Measurements from ENCODE around the gene HPSE2. TPM values are rescaled to one million over a fixed set of nuclear protein-coding genes. Genes with fewer than 3 reads are reported as not detected.

Gene HPSE2
- total RNA-seq, 2 donors from 2014 or later, result 2.4 to 4.7 TPM

DNA sequence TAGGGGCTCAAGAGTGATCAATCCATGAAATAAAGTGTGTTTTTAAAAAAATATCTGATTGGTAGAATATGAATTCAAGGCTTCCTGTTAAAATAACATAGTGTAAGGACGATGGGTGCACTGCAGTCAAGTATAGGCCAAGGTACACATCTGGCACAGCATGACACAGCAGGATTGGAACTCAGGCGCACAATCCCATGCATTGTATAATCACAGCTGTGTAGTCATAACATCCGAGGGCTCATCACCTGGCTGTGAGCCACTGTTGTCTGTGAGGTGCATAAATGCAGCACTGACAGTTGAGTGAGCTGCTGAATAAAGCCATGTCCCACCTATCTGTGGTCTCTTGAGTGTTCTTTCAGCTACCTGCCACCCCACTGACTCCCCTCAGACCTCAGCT is 646.6 kb downstream of the HPSE2 start:
- Histone ChIP-seq H3K4me3 (no peak overlapping the region), H3K36me3 (no peaks in the 10 kb centered on the region), H3K27ac (no peak overlapping the region), H3K4me1 (replicated peaks) (no peaks in the 10 kb centered on the region), H3K27me3 (replicated peaks; ENCODE audit: insufficient read depth) (no peaks in the 10 kb centered on the region), H3K9me3 (no peaks in the 10 kb centered on the region)
- WGBS, result 62% methylated on average over 3 of the region's 3 CpGs
- TF ChIP-seq, protein P1, sequence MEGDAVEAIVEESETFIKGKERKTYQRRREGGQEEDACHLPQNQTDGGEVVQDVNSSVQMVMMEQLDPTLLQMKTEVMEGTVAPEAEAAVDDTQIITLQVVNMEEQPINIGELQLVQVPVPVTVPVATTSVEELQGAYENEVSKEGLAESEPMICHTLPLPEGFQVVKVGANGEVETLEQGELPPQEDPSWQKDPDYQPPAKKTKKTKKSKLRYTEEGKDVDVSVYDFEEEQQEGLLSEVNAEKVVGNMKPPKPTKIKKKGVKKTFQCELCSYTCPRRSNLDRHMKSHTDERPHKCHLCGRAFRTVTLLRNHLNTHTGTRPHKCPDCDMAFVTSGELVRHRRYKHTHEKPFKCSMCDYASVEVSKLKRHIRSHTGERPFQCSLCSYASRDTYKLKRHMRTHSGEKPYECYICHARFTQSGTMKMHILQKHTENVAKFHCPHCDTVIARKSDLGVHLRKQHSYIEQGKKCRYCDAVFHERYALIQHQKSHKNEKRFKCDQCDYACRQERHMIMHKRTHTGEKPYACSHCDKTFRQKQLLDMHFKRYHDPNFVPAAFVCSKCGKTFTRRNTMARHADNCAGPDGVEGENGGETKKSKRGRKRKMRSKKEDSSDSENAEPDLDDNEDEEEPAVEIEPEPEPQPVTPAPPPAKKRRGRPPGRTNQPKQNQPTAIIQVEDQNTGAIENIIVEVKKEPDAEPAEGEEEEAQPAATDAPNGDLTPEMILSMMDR (IDR thresholded peaks at IDR 0.05), result no peak
- TF ChIP-seq POLR2AphosphoS5 (IDR thresholded peaks at IDR 0.05) (no peak), POLR2A (IDR thresholded peaks at IDR 0.05) (no peak)
- intact Hi-C loops (cut with DNase I), result no loop called here
- no peak for DNase-seq (ENCODE audit: low spot score)

DNA sequence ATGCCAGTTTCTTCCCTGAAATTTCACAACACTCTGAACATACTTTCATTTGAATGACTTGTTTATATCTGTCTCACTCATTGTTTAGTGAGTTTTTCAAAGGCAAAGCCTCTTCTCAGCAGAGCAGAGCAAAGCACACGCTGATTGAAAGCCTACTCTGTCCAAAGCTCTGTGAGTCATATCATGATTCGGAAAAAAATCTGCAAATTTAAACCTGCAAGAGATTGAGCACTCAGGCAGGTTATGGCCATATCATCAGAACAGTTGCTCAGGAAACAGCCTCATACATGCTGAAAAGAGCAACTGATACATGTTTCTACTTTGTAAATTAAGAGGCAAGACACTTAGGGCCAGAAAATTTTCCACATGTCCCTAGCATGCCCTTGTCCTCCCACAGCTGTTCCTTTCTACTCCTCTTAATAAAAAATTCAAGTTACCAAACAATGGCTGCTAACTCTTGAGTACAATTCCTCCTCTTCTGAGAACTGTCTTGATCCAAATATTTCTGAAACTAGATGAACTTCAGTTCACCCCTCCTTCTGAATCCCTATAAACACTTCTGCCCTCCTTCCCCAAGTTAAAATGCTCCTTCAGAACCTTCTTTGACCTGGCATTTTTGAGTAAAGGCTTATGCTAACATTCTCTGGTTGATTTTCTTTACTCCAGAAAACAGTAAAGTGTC is 648.4 kb downstream of the HPSE2 start:
- H3K27ac ChIP-seq, result peak overlapping the region in 1 of 2 donors; percentile 2
- H3K9me3 ChIP-seq, result no peaks in the 10 kb centered on the region
- no peak for TF ChIP-seq POLR2A (IDR thresholded peaks at IDR 0.05)
- TF ChIP-seq, protein P1 (IDR thresholded peaks at IDR 0.05), result no peak
- no peak for TF ChIP-seq POLR2AphosphoS5 (IDR thresholded peaks at IDR 0.05)
- 30% methylated on average over 2 of the region's 2 CpGs for WGBS
- no peaks in the 10 kb centered on the region for H3K27me3 ChIP-seq (replicated peaks; ENCODE audit: insufficient read depth)
- intact Hi-C loops (cut with DNase I), result no loop called here
- H3K4me3 ChIP-seq, result no peak overlapping the region
- H3K36me3 ChIP-seq, result no peaks in the 10 kb centered on the region
- H3K4me1 ChIP-seq (replicated peaks), result no peaks in the 10 kb centered on the region
- DNase-seq (ENCODE audit: low spot score), result no peak

DNA sequence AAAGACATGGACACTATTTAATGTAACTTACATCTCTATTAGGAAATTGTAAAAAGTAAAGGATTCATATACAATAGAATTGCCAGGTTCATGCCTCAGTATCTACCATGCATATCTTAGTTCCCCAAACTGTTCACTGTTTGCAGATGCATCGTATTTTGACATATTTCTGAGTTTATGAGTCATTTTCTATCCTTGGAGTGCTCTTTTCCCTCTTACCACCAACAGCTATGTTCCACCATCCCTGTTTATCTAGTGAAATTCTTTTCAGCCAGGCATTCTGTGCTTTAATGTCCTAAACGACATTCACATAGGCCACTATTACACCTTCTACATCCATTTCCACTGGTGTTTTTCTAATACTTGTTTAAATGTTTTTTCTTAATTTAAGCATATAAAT is 649.6 kb downstream of the HPSE2 start:
- DNase-seq (ENCODE audit: low spot score), result no peak
- Histone ChIP-seq H3K4me1 (replicated peaks) (no peaks in the 10 kb centered on the region), H3K4me3 (no peak overlapping the region), H3K36me3 (no peaks in the 10 kb centered on the region), H3K27me3 (replicated peaks; ENCODE audit: insufficient read depth) (no peaks in the 10 kb centered on the region), H3K27ac (no peak overlapping the region), H3K9me3 (no peaks in the 10 kb centered on the region)
- TF ChIP-seq POLR2AphosphoS5 (IDR thresholded peaks at IDR 0.05) (no peak), POLR2A (IDR thresholded peaks at IDR 0.05) (no peak)
- TF ChIP-seq, protein P1 (IDR thresholded peaks at IDR 0.05), result no peak
- WGBS, result 64% methylated on average over 2 of the region's 2 CpGs
- intact Hi-C loops (cut with DNase I), result no loop called here

DNA sequence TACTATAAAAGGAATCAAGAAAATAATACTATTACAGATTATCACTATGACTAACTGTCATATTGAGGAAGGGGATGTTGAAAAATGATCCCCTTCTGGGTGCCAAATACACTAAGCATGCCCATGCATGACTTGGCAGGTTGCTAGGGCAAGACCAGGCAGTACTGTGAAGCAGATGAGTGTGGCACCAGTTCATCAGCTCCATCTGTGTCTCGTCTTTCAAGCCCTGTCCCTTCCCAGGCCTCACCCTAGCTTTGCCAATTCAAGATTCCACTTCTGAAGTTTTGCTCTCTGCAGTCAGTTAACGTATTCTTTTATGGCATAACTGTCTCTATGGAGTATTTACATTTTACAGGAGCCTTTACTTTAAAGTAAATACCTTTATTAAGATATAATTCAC is 653.3 kb downstream of the HPSE2 start:
- no peak overlapping the region for H3K4me3 ChIP-seq
- WGBS, result 22% methylated on average over 2 of the region's 2 CpGs
- H3K27me3 ChIP-seq (replicated peaks; ENCODE audit: insufficient read depth), result no peaks in the 10 kb centered on the region
- intact Hi-C loops (cut with DNase I), result no loop called here
- H3K36me3 ChIP-seq, result no peaks in the 10 kb centered on the region
- TF ChIP-seq, protein P1 (IDR thresholded peaks at IDR 0.05), result no peak
- no peak for TF ChIP-seq POLR2AphosphoS5 (IDR thresholded peaks at IDR 0.05)
- H3K27ac ChIP-seq, result no peak overlapping the region
- DNase-seq (ENCODE audit: low spot score), result peak; percentile 5
- no peaks in the 10 kb centered on the region for H3K9me3 ChIP-seq
- no peaks in the 10 kb centered on the region for H3K4me1 ChIP-seq (replicated peaks)

DNA sequence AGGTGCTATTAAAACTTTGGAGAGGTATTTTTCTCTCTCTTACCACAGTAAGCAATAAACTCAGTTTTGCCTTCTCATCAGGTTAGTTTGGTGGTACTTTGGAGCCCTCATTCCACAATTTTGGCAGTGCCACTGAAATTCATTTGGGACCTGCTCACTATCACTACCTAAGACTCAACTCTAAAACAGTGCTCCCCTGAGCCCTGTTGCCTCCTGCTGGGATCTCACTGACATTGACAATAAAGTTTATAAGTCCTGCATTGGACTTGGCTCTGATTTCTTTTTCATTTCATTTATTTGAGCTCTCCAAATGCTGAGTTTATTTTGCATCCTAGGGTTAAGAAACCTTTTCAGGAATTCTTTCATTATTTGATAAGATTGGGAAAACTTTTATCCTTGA is 658.1 kb downstream of the HPSE2 start:
- Histone ChIP-seq H3K4me3 (no peak overlapping the region), H3K27ac (no peak overlapping the region), H3K4me1 (replicated peaks) (no peaks in the 10 kb centered on the region), H3K36me3 (no peaks in the 10 kb centered on the region), H3K9me3 (no peaks in the 10 kb centered on the region), H3K27me3 (replicated peaks; ENCODE audit: insufficient read depth) (no peaks in the 10 kb centered on the region)
- DNase-seq (ENCODE audit: low spot score), result no peak
- intact Hi-C loops (cut with DNase I), result no loop called here
- TF ChIP-seq, protein P1 (IDR thresholded peaks at IDR 0.05), result peak in 1 of 4 experiments; percentile 6
- TF ChIP-seq POLR2A (IDR thresholded peaks at IDR 0.05), result no peak
- no peak for TF ChIP-seq POLR2AphosphoS5 (IDR thresholded peaks at IDR 0.05)
